BLaER1 treated with 17β-estradiol and CSF1 and Interleukin-3, amounts not matched to agents 10 nM and 100 nM (cell line): ENCODE data around the gene HSPB6.
A peak's percentile ranks its signal among the peaks of the same experiment; 100 is the strongest.

Experiments used
- H3K27ac ChIP-seq, 11 experiments: shearing (Covaris generic); formaldehyde crosslinking; 2 replicates each; pipeline ENCODE4 v1.8.1; 2022
- H3K27me3 ChIP-seq, 11 experiments: shearing (Covaris generic); formaldehyde crosslinking; 2 replicates each; pipeline ENCODE4 v1.8.1; 2022
- H3K36me3 ChIP-seq, 11 experiments: shearing (Covaris generic); formaldehyde crosslinking; 2 replicates each; pipeline ENCODE4 v1.8.1; 2022
- H3K4me1 ChIP-seq, 10 experiments: shearing (Covaris generic); formaldehyde crosslinking; 2 replicates each; pipeline ENCODE4 v1.8.1; 2022
- H3K4me2 ChIP-seq, 11 experiments: shearing (Covaris generic); formaldehyde crosslinking; 2 replicates each; pipeline ENCODE4 v1.8.1; 2022
- H3K4me3 ChIP-seq, 10 experiments: shearing (Covaris generic); formaldehyde crosslinking; 2 replicates each; pipeline ENCODE4 v1.8.1; 2022
- H3K9ac ChIP-seq, 11 experiments: shearing (Covaris generic); formaldehyde crosslinking; 2 replicates each; pipeline ENCODE4 v1.8.1; 2022
- H3K9me3 ChIP-seq, 11 experiments: shearing (Covaris generic); formaldehyde crosslinking; replicated peaks in 1 of 11; 2 replicates each; pipeline ENCODE4 v1.8.1; 2022
- H4K20me1 ChIP-seq, 11 experiments: shearing (Covaris generic); formaldehyde crosslinking; 2 replicates each; pipeline ENCODE4 v1.8.1; 2022
- Cebpa-rat ChIP-seq, 11 experiments: shearing (Covaris generic); IDR thresholded peaks; 2 replicates each; pipeline ENCODE4 v1.8.1; 2022

Gene HSPB6

DNA sequence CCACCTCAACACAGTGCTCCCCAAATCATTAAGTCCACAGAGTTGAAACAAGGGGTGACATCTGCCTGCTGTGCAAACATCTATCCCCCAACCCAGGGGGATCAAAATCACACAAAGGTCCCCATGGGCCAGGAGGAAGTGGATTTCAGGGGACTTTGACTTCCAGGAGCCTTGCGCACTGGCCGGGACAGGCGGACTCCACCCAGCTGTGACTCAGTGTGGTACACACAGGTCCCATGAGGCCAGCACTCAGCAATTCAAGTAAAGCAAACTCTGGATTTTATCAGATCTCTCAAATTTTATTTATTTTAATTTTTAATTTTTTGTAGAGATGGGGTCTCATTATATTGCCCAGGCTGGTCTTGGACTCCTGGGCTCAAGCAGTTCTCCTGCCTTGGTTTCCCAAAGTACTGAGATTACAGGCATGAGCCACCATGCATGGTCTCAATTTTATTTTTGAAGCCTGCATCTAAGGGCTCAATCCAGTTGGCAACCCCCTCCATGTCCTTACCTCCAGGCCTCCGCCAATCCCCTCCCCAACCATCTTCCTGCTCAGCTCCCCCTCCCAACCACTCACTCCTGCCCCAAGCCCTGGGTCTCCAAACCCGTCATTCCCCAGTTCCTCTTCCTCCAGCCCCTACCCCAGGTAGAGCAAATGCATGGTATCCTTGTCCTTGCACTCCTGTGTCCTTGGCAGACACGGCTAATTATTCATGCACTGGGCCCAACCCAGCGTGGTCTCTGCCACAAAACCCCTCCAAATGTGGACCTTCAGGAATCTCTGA, 36.7 kb upstream of the HSPB6 start:
- no peaks in the 10 kb centered on the region for H3K9me3 ChIP-seq
- peak overlapping the region in 4 of 10 experiments; percentile 7 to 27 (median 16); a peak in 2 of 20 replicates for H3K4me3 ChIP-seq
- H3K27me3 ChIP-seq, result peaks cover 0 to 14% (median 7%) of the 10 kb centered on the region in 11 experiments; a peak in 10 of 22 replicates
- H3K4me2 ChIP-seq, result peak overlapping the region; percentile 62 to 97 (median 92)
- TF ChIP-seq Cebpa-rat (IDR thresholded peaks at IDR 0.05), result no peak
- H4K20me1 ChIP-seq, result peaks cover 0 to 7% (median 0%) of the 10 kb centered on the region in 11 experiments; a peak in 1 of 22 replicates
- peak overlapping the region in 9 of 11 experiments; percentile 11 to 79 (median 73); a peak in 18 of 22 replicates for H3K27ac ChIP-seq
- H3K36me3 ChIP-seq, result 0 out of 22 replicates have a peak, but pooled peaks cover 0 to under 1% (median 0%) of the 10 kb centered on the region in 11 experiments
- peaks cover 15 to 84% (median 64%) of the 10 kb centered on the region in 10 experiments for H3K4me1 ChIP-seq
- peak overlapping the region in 7 of 11 experiments; percentile 22 to 67 (median 50); a peak in 11 of 22 replicates for H3K9ac ChIP-seq

DNA sequence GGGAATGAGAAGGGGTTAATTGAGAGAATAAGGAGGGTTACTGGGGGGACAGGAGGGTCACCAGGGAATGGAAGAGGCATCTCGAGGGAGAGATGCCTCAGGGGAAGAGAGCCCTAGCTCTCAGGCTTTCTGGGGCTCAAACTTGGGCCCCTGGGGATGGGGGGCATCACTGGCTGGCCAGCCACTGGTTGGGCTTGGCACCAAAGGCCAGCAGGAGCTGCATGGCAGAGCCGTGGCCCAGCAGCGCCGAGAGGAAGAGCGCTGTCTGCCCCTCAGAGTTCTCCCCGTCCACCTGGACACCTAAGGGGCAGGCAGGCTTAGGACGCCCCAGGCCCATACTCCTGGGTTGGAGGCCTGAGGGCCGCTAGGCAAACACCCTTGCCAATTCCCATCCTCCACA, 36.1 kb upstream of the HSPB6 start:
- H3K4me2 ChIP-seq, result peak overlapping the region; percentile 62 to 97 (median 92)

DNA sequence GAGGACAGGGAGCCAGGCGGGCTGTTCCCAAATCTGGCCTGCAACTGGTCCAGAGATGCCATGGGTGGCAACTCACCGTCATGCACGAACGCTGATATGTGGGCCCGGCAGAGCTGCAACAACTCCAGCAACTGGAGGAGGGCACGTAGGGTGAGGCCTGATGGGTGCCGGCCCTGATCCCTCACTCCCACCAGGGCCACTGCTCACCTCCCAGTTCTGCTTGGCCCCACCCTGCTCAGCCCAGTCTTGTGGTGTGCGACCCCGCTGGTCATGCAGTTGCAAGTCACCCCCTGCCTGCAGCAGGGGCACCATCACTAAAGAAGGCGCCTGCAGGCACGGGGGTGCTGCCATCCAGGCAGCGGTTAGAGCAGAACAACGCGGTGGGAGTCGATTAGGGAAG, 35.5 kb upstream of the HSPB6 start:
- peak overlapping the region in 10 of 11 experiments; percentile 73 to 97 (median 94); a peak in 20 of 22 replicates for H3K4me2 ChIP-seq
- peak overlapping the region in 5 of 11 experiments; percentile 73 to 79 (median 75); a peak in 8 of 22 replicates for H3K27ac ChIP-seq
- peaks cover 0 to 14% (median 4%) of the 10 kb centered on the region in 11 experiments; a peak in 12 of 22 replicates for H3K36me3 ChIP-seq
- no peak overlapping the region for H3K4me3 ChIP-seq
- H3K27me3 ChIP-seq, result peaks cover 0 to 10% (median 6%) of the 10 kb centered on the region in 11 experiments; a peak in 9 of 22 replicates
- peak overlapping the region in 2 of 11 experiments; percentile 42 to 52; a peak in 1 of 22 replicates for H3K9ac ChIP-seq
- peaks cover 0 to 7% (median 0%) of the 10 kb centered on the region in 11 experiments; a peak in 3 of 22 replicates for H4K20me1 ChIP-seq
- H3K4me1 ChIP-seq, result peaks cover 15 to 76% (median 60%) of the 10 kb centered on the region in 10 experiments
- no peak for TF ChIP-seq Cebpa-rat (IDR thresholded peaks at IDR 0.05)
- no peaks in the 10 kb centered on the region for H3K9me3 ChIP-seq

More for the DNA sequence above, 36.1 kb upstream of the HSPB6 start:
- Histone ChIP-seq H3K27ac (peak overlapping the region in 9 of 11 experiments; percentile 11 to 79 (median 73); a peak in 18 of 22 replicates), H3K36me3 (peaks cover 0 to 8% (median 0%) of the 10 kb centered on the region in 11 experiments; a peak in 2 of 22 replicates), H3K9ac (peak overlapping the region in 7 of 11 experiments; percentile 22 to 67 (median 46); a peak in 11 of 22 replicates), H4K20me1 (peaks cover 0 to 7% (median 0%) of the 10 kb centered on the region in 11 experiments; a peak in 1 of 22 replicates), H3K4me3 (peak overlapping the region in 4 of 10 experiments; percentile 7 to 27 (median 16); a peak in 2 of 20 replicates), H3K27me3 (peaks cover 0 to 13% (median 7%) of the 10 kb centered on the region in 11 experiments; a peak in 10 of 22 replicates), H3K4me1 (peaks cover 15 to 78% (median 64%) of the 10 kb centered on the region in 10 experiments), H3K9me3 (no peaks in the 10 kb centered on the region)
- no peak for TF ChIP-seq Cebpa-rat (IDR thresholded peaks at IDR 0.05)

DNA sequence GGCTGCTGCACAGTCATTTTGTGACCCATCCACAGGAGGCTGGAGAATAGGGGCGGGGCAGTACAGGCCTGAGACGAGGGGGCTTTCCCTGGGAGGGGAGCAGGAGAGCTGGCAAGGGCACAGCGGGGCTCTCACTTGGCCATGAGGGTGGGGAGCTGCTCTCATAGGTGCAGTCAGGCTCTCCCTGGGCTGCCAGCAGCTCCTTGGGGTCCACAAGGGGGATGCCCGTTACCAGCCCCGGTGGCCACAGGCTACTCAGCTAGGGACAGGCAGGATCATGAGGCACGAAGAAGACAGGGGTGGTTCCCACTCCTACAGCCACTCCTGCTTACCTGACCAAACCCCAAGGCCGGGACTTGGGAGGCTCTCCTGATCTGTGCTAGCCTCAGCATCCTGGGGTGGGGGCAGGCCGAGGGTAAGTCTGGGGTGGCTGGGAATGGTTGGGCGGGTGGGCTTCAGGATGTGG, 35.0 kb upstream of the HSPB6 start:
- Histone ChIP-seq H3K4me2 (peak overlapping the region in 9 of 11 experiments; percentile 79 to 97 (median 95); a peak in 17 of 22 replicates), H3K27ac (peak overlapping the region in 3 of 11 experiments; percentile 4 to 47 (median 38); a peak in 1 of 22 replicates), H4K20me1 (peaks cover 0 to 7% (median 0%) of the 10 kb centered on the region in 11 experiments; a peak in 3 of 22 replicates), H3K4me1 (peaks cover 15 to 72% (median 55%) of the 10 kb centered on the region in 10 experiments), H3K9ac (0 out of 22 replicates have a peak overlapping the region, but pooled peaks of 1 of the 11 experiments have one; percentile 28), H3K9me3 (no peaks in the 10 kb centered on the region), H3K36me3 (peaks cover 0 to 18% (median 8%) of the 10 kb centered on the region in 11 experiments; a peak in 12 of 22 replicates), H3K4me3 (no peak overlapping the region), H3K27me3 (peaks cover 0 to 5% (median 3%) of the 10 kb centered on the region in 11 experiments; a peak in 8 of 22 replicates)
- no peak for TF ChIP-seq Cebpa-rat (IDR thresholded peaks at IDR 0.05)

DNA sequence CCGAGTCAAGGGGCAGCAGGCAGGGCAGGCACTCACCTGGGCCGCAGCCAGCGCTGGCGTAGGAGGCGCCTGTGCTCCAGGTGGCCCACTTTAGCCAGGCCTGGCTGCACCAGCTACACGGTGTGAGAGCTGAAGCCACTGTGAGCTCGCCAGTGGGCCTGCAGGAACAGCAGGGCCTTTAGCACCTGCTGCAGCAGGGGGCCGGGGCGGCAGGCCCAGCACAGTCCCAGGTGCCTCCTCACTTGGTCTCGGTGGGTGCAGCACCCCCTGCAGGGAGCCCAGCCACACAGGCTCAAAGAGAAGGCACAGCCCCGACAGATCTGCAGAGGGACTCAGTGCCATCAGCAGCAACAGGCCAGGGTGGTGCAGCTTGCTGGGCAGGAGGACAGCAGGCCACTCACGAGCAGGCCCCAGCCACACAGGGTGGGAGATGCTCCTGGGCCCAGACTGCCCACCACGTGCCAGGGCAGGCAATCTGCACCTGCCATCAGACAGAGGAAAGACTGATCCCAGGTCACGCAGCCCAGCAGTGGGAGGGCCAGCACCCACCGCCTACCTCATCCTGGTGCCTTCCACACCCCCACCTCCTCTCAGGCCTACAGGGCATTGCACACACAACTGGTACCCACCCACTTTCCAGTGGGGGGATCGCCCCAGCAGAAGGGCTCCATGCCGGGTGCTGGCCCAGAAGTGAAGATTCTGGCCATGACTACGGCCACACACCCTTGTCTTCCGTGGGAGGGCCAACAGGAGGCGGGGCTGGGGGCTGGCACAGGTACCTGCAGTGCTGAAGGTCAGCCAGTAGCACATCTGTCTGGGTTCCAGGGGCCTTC, 34.4 kb upstream of the HSPB6 start:
- H4K20me1 ChIP-seq, result peaks cover 0 to 7% (median 0%) of the 10 kb centered on the region in 11 experiments; a peak in 3 of 22 replicates
- TF ChIP-seq Cebpa-rat (IDR thresholded peaks at IDR 0.05), result no peak
- H3K9ac ChIP-seq, result peak overlapping the region in 3 of 11 experiments; percentile 28 to 39 (median 29); a peak in 3 of 22 replicates
- peak overlapping the region in 3 of 11 experiments; percentile 40 to 50 (median 47); a peak in 4 of 22 replicates for H3K27ac ChIP-seq
- H3K4me3 ChIP-seq, result no peak overlapping the region
- H3K9me3 ChIP-seq, result no peaks in the 10 kb centered on the region
- peaks cover 15 to 66% (median 49%) of the 10 kb centered on the region in 10 experiments for H3K4me1 ChIP-seq
- peaks cover 0 to 25% (median 11%) of the 10 kb centered on the region in 11 experiments; a peak in 16 of 22 replicates for H3K36me3 ChIP-seq
- H3K4me2 ChIP-seq, result peak overlapping the region in 8 of 11 experiments; percentile 87 to 97 (median 95); a peak in 14 of 22 replicates
- H3K27me3 ChIP-seq, result no peaks in the 10 kb centered on the region

DNA sequence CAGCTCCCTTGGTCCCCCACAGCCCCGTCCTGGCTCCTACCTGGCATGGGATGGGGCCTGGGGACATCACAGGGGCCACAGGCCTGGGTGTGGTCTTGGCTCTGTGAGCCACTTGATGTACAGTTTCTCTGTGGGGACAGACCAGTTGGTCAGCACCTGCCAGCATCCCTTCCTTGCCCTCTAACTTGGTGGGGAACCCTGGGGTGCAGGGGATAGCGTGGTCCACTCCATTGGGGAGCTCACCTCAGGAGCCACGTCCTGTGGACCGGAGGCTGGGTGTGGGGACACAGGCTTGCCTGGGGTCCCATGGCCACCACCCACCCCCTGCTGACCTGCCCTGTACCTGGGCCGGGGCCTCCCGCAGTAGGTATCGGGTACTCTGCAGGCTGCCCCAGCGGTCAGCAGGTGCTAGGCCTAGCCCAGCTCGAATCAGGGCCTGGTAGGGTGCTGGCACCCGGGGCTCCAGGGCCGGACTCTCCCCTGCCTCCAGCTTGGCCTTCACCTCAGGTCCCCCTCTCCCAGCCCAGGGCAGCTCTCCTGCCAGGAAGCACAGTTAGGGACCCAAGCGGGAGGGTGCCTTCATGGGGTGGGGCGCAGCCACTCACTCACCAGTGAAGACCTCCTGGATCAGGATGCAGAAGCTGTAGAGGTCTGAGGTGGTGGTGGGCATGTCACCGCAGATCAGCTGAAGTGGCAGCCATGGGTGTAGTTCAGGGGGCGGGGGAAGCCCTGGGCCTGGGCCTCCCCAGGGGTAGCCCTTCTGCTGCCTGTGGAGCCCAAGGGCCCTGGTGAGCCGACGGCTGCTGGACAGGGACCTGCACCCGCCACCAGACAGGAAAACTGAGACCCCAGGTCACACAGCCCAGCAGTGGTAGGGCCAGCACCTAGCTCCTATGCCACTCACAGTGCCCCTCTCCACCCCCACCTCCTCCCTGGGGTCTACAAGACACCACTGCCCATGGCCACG, 33.4 kb upstream of the HSPB6 start:
- Histone ChIP-seq H4K20me1 (peaks cover 0 to 10% (median 0%) of the 10 kb centered on the region in 11 experiments; a peak in 3 of 22 replicates), H3K36me3 (peaks cover 0 to 34% (median 21%) of the 10 kb centered on the region in 11 experiments; a peak in 18 of 22 replicates), H3K9ac (peak overlapping the region in 5 of 11 experiments; percentile 5 to 39 (median 27); a peak in 4 of 22 replicates), H3K4me3 (no peak overlapping the region), H3K9me3 (no peaks in the 10 kb centered on the region), H3K4me2 (peak overlapping the region in 7 of 11 experiments; percentile 87 to 97 (median 95); a peak in 10 of 22 replicates), H3K27ac (peak overlapping the region in 4 of 11 experiments; percentile 32 to 50 (median 44); a peak in 9 of 22 replicates), H3K27me3 (no peaks in the 10 kb centered on the region), H3K4me1 (peaks cover 15 to 63% (median 45%) of the 10 kb centered on the region in 10 experiments)
- no peak for TF ChIP-seq Cebpa-rat (IDR thresholded peaks at IDR 0.05)
